Neural progenitor cell (in vitro differentiated cells): ENCODE data around the gene SHISAL2A.

Source experiments
- EZH2 ChIP-seq: fragments of 200-600 bp; sonication (generic); IDR thresholded peaks from 2 replicates; pipeline ENCODE4 v1.6.1; 2017; ENCODE audit warnings: antibody characterized with exemption, mild to moderate bottlenecking, moderate library complexity
- EZH2phosphoT487 ChIP-seq: fragments of 200-600 bp; sonication (generic); IDR thresholded peaks from 2 replicates; pipeline ENCODE4 v1.6.1; 2017; ENCODE audit warnings: antibody characterized with exemption
- TF ChIP-seq, protein P1 (sequence below): fragments of 200-600 bp; sonication (generic); IDR thresholded peaks from 2 replicates; pipeline ENCODE4 v1.5.1; 2017; ENCODE audit warnings: antibody characterized with exemption, mild to moderate bottlenecking

DNA sequence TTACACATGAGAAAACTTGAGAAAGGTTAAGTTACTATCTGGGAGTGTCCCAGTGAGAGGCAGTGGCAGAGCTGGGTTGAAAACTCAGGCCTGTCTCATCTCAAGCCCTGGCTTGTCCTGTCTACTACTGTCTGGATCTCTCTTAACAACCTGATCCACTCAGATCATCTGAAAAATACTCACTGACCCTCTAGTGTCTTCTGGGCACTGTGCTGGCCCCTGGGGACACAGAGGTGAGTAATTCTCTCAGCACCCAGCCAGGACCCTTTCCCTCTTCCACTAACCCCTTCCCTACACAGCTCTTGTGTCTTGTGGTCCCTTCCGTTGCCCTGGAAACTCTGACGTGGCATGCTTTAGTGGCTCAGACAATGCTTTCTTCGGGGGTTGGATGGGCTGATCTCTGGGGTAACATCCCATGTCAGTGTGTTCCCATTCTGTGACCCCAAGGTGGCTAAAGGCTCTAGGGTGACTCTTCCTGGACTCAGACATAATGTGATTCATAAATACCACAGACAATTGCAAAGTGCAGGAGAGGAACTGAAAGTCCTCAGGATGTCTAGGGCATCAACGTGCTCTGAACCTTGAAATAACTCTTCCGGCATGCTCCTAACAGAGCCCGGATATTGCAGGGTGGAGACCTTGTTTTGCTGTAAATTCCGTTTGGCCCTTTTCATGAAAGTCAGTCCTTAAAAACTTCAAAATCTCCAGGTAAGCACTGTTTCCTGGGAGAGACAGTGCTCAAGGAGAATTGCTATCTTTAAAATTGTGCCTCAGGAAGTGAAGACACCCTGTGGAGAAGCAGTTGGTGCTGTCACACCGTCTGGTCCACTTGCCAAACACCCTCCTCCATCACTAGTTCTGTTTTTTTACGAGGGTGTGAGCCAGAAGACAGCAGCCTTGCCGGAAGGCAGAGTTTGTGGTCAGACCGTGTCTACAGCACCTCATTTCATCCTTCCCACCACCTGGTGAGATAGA is 4.0 kb downstream of the SHISAL2A start:
- TF ChIP-seq, protein P1, sequence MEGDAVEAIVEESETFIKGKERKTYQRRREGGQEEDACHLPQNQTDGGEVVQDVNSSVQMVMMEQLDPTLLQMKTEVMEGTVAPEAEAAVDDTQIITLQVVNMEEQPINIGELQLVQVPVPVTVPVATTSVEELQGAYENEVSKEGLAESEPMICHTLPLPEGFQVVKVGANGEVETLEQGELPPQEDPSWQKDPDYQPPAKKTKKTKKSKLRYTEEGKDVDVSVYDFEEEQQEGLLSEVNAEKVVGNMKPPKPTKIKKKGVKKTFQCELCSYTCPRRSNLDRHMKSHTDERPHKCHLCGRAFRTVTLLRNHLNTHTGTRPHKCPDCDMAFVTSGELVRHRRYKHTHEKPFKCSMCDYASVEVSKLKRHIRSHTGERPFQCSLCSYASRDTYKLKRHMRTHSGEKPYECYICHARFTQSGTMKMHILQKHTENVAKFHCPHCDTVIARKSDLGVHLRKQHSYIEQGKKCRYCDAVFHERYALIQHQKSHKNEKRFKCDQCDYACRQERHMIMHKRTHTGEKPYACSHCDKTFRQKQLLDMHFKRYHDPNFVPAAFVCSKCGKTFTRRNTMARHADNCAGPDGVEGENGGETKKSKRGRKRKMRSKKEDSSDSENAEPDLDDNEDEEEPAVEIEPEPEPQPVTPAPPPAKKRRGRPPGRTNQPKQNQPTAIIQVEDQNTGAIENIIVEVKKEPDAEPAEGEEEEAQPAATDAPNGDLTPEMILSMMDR, result no peak
- TF ChIP-seq EZH2, result no peak
- no peak for TF ChIP-seq EZH2phosphoT487
